ENCODE results near the gene TUBGCP3. TPM values are rescaled to one million over a fixed set of nuclear protein-coding genes. Genes with fewer than 3 reads are reported as not detected.
A peak's percentile ranks its signal among the peaks of the same experiment; 100 is the strongest.

Gene TUBGCP3
- total RNA-seq, 1 experiment from 2014 or later, result 13.8 TPM

DNA sequence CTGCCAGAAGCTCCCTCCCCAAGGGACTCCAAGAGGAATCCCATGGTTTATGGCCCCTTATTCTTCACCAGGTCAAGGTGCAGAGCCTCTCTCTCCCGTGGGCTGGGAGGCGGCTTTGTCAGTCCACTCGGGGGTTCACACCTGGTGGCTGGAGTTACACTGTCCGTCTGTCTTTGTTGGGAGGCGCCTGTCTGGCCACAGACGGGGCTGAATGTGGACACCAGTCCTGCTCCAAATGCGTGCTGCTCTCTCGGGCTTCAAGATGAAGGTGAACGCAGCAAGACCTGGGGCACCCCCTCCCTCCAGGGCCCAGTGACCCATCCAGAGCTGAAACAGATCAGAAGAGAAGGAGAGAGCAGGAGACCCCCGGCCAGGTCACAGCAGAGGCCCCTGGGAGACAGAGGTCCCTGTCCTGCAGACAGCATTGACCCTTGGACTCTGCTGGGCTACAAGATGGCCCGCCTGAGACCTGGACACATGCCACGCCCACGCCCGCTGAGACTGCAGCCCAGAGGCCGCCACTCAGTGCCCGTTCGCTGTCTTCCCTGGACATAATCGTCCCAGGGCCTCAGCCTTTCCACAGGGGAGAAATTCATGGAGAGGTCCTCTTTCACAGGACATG lies 29.9 kb upstream of the TUBGCP3 start:
- no peak for DNase-seq (ENCODE audit: low spot score)
- in situ Hi-C loops (cut with HindIII; ENCODE audit: low sequenced_read_pairs), result no loop called here

DNA sequence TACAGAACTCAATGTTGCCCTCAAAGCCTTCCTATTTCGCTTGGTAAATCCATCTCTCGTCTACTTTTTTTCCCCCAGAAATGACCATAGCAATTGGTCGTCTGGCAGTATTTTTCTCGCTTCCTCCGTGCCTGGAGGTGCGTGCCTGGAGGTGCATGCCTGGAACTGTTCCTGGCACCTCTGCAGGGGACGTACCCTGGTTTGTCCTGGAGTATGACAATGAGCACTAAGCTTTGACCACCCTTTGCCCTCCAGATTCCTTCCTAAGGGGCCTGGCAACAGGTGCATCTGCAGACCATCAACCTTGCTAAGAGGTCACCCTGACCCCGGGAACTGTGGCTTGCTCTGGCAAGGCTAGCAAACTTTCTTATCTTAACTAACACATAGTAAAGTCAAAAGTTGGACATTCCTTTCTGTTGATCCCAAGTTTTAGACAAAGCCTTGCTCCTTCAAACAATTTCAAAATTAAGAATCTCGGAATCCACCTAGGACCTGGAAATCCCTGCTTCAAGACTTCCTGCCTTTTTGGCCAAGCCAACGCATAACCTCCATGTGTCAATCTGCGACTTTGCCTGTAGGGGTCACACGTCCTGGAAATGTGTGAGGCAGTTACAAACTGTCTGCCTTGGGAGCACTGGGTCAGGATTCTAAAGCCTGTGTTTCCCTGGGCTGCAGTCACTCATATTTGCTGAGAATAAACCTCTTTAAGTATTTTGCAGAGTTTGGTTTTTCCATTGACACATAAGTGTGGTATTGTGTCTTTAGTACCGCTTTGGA lies 28.8 kb upstream of the TUBGCP3 start:
- peak; percentile 33 for DNase-seq (ENCODE audit: low spot score)
- in situ Hi-C loops (cut with HindIII; ENCODE audit: low sequenced_read_pairs), result no loop called here

DNA sequence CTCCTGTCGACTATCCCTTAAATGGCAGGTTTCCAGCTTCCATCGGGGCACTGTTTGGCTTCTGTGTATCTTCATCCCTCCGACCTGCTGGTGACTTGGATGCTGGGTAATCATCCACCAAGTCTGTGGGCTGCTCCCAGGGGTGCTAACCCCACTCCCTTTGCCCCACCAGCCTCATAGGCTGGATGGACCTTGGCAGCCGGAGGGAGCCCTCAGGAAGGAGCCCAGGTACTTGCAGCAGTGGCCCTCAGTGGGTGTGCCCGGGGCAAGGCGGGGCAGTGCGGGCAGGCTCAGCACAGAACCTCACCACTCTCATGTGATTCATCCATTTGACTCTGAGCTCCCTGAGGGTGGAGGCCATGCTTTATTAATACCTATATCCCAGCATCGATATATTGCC lies 27.4 kb upstream of the TUBGCP3 start:
- no peak for DNase-seq (ENCODE audit: low spot score)
- in situ Hi-C loops (cut with HindIII; ENCODE audit: low sequenced_read_pairs), result no loop called here

DNA sequence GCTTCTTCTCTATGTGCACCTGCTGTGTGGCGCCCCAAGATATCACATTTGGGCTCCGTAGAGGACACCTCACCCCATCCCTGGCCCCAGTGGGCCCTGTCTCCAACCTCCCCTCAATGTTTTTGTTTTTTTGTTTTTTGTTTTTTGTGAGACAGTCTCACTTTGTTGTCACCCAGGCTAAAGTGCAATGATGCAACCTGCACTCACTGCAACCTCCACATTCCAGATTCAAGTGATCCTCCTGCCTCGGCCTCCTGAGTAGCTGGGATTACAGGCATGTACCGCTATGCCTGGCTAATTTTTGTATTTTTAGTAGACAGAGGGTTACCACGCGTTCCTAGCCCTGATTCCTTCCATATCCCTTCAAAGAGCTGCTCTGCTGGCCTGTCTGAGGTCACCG lies 26.9 kb upstream of the TUBGCP3 start:
- in situ Hi-C loops (cut with HindIII; ENCODE audit: low sequenced_read_pairs), result no loop called here

DNA sequence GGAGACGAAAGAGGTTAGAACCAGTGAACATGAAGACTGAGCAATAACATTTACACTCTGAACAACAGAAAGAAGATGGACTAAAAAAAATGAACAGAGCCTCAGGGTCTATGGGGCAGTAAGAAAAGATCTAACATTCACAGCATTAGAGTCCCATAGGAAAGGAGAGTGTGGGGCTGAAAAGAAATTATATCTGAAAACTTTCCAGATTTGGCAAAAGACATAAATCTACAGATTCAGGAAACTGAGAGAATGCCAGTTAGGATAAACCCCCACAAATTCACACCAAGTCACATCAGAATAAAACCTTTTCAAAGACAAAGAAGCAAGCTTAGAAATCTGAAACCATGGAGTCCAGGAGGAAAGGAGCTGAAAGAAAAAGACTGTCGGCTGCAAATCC lies 20.3 kb upstream of the TUBGCP3 start:
- in situ Hi-C loops (cut with HindIII; ENCODE audit: low sequenced_read_pairs), result no loop called here

More for the DNA sequence above, 26.9 kb upstream of the TUBGCP3 start:
- no peak for DNase-seq (ENCODE audit: low spot score)

DNA sequence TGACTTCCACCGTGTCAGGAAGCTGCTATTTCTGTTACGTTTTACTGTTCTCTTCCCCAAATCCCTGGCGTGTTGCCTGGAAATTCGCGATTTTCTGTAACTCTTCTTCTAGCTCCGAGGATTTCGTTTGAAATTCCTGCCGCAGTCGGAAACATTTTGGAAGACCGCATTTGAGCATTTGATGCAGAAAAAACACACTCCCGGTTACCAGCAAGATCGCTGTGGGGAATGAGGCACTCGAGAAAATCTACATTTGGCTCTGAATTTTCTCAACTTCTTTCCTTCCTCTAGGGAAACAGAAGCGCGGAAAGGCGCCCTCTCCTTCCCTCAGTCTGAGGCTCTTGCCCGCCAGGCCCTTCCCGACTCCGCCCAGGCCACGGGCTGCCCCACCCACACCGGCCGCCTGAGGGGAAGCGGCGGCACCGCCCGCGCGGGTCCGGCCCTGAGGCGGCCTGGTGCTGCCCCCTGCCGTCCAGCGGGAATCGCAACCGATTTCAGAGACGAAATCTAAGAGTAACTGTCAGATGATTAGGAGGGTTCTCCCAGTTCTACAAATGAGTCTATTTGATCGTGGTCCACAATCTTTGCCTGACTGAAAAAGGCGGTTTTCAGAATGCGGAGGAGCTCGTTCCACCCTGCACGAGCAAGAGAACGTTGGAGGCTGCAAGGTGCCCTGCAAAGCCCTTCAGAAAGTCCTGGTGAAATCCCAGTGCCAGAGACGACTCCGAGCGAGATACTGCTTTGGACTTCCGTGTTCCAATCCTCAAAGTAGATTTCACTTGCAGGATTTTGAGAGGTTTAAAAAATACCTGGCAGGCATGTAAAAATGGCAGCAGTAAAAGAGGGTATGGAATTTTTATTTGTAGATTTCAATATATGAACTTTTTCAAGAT lies 18.4 kb upstream of the TUBGCP3 start:
- peak; percentile 89 for DNase-seq (ENCODE audit: low spot score)
- in situ Hi-C loops (cut with HindIII; ENCODE audit: low sequenced_read_pairs), result no loop called here

More for the DNA sequence above, 20.3 kb upstream of the TUBGCP3 start:
- no peak for DNase-seq (ENCODE audit: low spot score)

DNA sequence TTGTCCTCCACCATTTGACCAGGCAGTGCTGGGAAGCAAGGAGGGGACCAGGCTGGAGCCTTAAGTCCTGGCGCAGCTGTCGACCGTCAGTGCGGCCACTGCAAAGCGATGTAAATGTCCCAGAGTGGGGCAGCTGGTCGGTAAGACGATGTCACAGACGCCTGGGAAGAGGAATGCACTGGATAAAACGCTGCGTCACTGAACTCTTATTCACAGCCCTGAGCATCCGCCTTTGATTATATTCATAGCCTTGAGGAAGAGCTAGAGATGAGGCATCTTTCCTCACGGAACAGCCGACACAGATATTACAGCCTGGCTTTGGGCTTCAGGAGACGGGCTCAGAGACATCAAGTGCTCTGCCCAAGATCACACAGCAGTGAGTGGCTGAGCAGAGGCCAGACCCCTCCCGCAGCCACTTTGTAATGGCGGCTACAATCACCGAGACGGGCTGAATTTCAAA lies 17.6 kb upstream of the TUBGCP3 start:
- in situ Hi-C loops (cut with HindIII; ENCODE audit: low sequenced_read_pairs), result no loop called here
- DNase-seq (ENCODE audit: low spot score), result peak; percentile 1

DNA sequence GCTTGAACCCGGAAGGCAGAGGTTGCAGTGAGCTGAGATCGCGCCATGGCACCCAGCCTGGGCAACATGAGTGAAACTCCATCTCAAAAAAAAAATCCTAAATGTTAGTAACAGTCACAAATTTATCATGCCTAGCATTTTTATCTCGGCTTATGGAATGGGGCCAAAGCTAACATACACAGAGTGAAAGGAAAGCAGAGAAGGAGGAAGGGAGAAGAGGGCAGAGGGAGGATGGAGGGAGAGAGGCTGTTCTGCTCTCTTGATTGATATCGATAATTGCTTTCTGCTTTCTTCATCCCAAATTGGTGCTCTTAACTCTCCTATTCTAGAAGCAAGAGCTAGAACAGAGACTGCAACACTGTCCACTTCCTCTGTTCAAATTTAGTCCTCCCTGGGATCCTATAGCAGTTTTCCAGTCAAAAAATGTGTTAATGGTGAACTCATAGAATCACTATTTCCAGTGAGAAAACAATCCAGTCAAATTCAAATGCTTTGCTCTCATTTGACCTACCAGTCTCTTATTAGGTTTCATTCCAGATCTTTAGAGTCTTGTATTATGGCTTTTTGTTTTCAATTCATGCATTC lies 15.8 kb upstream of the TUBGCP3 start:
- DNase-seq (ENCODE audit: low spot score), result no peak
- in situ Hi-C loops (cut with HindIII; ENCODE audit: low sequenced_read_pairs), result no loop called here

DNA sequence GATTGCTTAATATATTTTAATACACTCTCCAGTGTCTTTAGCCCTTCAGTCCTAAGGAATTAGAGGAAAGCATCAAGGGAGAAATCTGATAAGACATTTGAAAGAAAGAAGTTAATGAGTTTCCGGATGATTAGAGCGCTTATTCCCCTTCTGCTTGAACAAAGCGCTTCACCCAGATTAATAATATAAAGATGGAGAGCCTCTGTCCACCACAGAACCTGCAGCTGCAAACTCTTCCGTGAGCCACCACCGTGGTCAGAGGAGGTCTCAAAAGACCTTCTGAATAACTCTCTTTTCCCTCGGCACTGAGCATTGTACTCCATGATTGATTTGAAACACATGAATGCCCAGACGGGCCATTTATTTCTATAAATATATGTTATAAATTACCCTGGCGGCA lies 14.2 kb upstream of the TUBGCP3 start:
- DNase-seq (ENCODE audit: low spot score), result no peak
- in situ Hi-C loops (cut with HindIII; ENCODE audit: low sequenced_read_pairs), result no loop called here

DNA sequence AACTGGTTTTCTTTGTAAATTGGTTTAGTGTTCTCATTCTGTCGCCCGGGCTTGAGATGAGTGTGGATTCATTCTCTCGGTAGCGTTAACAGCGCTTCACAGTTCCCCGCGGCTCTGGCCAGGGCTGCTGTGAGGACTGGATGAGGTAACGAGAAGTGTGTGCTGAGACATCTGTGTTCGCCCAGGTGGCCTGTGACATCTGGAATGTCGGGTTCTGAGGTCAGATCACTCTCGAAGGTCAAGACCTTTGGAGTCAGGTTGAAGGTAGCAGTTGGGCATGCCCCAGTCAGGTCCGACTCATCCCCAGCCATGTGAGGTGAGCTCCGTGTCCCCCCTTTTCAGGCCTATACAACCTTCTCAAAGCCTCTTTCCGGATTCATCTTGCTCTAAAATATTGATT lies 13.4 kb upstream of the TUBGCP3 start:
- in situ Hi-C loops (cut with HindIII; ENCODE audit: low sequenced_read_pairs), result no loop called here
- no peak for DNase-seq (ENCODE audit: low spot score)

DNA sequence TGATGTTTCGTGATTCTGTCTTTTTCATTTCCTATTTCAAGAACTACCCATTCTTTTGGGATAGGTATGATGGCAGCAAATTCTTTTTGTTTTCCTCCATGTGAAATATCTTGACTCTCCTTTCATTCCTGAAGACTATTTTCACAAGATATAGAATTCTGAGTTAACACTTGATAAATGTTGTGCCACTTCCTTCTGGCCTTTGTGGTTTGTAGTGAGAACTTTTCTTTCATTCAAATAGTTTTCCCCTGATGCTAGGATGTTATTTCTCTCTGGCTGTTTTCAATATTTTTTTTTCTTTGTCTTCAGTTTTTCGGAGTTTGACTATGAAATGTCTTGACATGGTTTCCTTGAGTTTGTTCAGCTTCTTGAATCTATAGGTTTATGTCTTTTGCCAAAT lies 8.3 kb upstream of the TUBGCP3 start:
- DNase-seq (ENCODE audit: low spot score), result no peak
- in situ Hi-C loops (cut with HindIII; ENCODE audit: low sequenced_read_pairs), result no loop called here

DNA sequence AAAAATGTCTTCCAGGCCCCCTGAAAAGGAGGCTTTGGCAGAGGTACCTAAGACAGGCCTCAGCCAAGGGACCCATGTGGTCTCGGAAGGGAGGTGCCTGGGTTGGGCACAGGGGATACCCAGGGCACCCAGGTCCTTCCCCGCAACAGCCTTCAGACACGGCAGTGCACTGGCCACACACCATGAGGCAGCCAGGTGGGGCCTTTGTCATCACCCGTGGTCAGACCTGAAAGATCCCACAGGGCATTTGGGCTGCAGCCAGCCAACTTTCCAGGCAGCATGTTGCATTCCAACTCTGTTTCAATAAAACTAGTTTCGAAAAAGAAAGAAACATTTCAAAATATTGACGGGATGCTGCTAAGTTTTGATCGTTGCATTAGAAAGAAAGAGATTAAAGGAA lies 4.7 kb upstream of the TUBGCP3 start:
- in situ Hi-C loops (cut with HindIII; ENCODE audit: low sequenced_read_pairs), result no loop called here
- DNase-seq (ENCODE audit: low spot score), result no peak

DNA sequence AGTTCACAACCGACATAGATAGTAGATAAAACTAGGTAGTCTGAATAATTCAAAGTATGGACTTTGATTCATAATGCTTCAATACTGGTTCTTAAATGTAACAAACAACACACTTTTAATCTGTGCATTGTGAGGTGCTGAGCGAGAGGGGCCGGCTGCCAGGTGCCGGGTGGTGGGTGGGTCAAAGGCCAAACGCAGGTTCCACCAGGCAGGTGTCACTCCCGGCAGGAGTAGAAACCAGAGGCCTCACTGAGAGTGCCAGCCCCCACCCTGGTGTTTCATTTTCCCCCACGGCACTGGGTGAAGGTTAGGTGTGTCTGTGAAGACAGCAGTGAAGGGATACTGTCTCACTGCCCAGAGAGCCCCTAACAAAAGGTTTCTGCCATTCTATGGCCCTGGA lies 4.2 kb upstream of the TUBGCP3 start:
- DNase-seq (ENCODE audit: low spot score), result no peak
- in situ Hi-C loops (cut with HindIII; ENCODE audit: low sequenced_read_pairs), result no loop called here

DNA sequence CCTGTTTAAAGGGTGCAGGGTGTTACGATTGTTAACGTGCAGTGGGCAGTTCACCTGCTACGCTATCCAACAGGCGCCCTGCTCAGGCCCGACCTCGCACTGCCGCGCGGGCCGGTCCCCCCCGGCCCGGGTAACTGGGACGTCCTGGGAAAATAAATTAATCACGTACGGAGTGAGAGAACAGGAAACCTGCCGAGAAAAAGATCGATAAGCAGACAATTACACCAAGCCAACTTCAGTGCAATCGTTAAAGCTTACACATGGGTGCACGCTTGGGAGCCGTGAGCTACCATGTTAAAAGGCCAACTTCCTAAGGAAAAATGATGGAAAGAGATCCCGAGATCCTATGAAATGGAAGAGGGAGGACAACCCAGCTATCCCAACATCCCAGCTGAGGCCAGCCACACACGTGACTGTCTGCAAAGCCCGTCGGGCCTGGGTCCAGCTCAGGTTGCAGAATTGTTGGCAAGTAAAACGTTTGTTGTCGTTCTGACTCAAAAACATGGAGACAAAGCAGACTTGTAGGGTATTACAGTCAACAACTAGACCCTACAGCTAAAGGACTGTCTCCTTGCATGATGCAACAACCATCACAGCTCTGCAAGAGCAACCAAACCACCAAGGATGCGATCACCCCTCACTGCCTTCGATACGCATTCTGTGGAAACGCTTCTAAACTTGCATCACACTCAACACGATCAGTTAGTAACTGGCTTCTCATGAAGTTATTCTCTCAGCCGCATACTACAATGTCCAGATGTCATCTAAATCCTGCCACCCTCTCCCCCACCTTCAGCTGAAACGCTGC lies 741 bp upstream of the TUBGCP3 start:
- in situ Hi-C loops (cut with HindIII; ENCODE audit: low sequenced_read_pairs), result no loop called here

DNA sequence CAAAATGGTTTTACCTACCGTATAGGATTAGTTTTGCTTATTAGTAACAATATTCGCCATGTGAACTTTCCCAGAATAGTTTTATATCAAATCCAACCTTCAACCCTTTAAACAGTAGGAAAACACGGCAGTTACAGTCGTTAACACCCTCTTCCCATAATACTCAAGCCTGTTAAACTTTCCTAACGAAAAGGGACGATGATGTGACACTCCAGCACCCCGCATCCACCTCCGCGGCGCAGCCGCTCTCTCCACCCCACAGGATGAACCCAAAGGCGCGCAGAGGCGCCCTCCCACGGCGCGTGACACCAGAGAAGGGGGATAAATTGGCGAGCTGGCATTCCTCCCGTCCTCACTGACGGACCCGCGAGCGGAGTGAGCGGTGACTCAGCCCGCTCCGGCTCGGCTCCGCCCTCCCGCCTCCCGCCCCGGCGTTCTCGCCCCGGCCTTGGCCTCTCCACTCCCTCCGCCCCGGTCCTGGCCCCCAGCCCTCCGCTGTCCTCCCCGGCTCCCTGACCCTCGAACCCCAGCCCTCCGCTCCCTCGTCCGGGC lies 665 bp downstream of the TUBGCP3 start:
- peak; percentile 47 for DNase-seq (ENCODE audit: low spot score)
- in situ Hi-C loops (cut with HindIII; ENCODE audit: low sequenced_read_pairs), result no loop called here

More for the DNA sequence above, 741 bp upstream of the TUBGCP3 start:
- peak; percentile 6 for DNase-seq (ENCODE audit: low spot score)

DNA sequence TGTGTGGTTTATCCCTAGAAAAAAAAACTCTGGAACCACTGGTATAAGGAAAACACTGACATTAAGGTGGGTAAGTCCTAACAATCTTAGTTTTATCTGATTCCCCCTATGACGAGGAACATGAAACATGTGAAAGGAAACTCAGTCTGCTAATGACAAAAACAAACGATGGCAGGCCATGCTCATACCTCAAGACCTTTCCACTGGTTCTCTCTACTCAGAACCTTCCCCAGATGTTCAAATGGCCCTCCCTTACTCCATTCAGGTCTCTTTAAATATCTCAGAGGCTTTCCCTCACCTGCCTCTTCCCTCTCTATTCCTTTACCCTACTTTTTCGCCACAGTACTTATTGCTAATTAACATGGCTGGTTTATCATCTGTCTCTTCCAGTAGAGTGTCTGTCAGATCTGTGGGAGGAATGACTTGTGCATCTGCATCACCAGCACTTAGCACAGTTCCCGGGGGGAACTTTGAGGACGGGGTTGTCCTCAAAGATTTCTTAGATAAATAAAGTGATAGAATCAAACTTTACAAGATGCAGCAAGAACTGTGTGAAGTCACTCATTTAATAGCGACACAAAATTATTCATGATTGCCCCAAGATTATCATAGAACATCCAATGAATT lies 1.5 kb downstream of the TUBGCP3 start:
- in situ Hi-C loops (cut with HindIII; ENCODE audit: low sequenced_read_pairs), result no loop called here
- DNase-seq (ENCODE audit: low spot score), result no peak

DNA sequence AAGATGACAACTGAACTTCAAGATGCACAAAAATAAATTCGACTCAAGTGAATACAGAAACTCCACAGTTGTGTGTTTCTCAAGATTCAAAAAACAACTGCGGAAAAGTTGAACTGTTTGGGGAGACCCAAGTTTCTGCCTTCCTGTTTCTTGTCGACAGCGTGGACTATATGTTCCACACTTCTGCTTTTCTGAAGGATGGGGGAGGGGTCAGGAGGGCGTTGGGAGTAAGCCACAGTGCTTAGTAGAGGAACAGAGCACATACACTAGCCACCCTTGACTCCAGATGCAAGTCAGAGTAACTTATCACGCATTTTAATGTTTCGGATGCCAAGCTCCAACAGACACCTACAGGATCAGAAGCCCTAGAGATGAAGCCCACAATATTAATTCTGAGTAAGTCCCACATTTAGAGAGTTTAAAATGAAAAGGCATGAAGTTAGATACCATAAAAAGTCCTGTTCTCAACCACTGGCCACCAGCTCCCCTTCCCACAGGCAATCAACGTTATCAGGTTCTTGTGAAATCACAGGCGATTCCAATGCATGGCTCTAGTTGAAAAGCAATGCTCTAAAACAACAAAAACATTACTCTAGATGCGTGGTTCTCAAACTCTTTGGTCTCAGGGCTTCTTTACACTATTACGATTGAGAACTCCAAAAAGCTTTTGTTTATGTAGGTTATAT lies 4.2 kb downstream of the TUBGCP3 start:
- in situ Hi-C loops (cut with HindIII; ENCODE audit: low sequenced_read_pairs), result no loop called here
- no peak for DNase-seq (ENCODE audit: low spot score)

Measured in G401 (cell line).